NCI-H146 treated with DMSO at 0.1 percent for 48 hours (cell line): ENCODE measurements around the gene STRIP2.
"Not testable (repeated sequence)": the region's sequence is repeated elsewhere in the genome, so short reads cannot be mapped to it uniquely, and the experiment has no call there.

Source experiments
- DNase-seq: peaks from one replicate; lab custom pipeline; 2025; ENCODE audit not compliant: unreplicated experiment; lab: John Stamatoyannopoulos, UW

STRIP2 gene

DNA sequence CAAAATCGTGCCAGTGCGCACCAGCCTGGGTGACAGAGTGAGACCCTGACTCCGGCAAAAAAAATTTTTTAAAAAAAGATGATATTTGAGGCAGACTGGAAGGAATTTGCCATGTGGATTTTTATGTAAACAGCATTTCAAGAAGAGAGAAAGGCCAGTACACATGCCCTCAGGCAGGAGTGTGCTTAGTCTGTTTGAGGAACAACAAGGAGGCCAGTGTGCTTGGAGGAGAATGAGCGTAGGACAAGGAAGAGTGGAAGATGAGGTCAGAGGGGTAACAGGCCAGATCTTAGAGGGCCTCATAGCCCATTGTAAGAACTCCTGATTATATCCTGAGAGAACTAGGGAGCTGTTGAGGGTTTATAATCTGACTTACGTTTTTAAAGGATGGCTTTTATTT, 17.2 kb upstream of the STRIP2 start:
- DNase-seq, result no peak

- no peak for DNase-seq
These were observed 12.4 kb upstream of the STRIP2 start for GRCh38 chr7:129421717-129422250.

- DNase-seq, result no peak
These were observed 11.5 kb upstream of the STRIP2 start for GRCh38 chr7:129422727-129423126.

DNA sequence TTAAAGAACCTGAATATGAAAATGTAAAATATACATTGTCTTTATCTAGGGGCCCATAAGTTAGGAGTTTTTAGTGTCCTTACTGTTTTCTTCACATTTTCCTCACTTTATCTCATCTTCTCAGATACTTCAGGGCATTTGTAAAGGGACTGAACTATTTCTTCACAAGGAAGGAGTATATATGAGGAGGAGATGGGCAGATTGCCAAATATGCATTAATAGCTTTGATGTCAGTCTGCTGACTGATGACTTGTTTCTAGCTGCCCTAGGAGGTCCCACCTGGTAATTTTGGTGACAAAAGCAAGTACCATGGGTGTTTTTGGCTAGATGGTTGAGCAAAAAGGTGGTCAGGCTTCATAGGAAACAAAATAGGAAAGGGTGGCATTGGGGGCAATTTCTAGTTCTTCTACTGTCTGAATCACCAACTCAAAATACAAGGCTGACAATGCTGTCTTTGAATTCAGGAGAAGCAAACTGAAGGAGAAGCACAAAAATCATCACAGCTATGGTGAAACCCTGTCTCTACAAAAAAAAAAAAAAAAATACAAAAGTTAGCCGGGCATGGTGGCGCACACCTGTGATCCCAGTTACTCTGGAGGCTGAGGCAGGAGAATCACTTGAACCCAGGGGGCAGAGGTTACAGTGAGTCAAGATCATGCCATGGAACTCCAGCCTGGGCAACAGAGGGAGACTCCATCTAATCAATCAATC, 10.4 kb upstream of the STRIP2 start:
- no peak for DNase-seq

DNA sequence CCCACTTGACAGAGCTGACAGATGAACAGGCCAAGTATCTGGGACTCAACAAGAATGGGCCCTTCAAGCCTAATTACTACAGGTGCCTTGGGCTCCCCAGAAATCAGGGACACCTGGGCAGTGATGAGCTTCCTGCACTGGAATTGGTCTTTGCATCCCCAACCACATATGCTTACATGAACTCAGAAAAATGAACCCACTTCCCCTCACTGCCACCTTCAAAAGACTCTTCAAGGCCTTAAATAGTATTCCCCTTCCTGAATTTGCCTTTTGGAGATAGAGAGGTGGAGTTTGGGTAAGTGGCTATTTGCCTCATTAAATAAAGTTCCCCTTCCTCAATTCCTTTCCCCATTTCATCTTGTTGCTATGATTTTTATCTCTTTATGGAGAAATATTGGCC, 7.8 kb upstream of the STRIP2 start:
- DNase-seq, result no peak

- no peak for DNase-seq
These were observed 6.6 kb upstream of the STRIP2 start for GRCh38 chr7:129427526-129428045.

DNA sequence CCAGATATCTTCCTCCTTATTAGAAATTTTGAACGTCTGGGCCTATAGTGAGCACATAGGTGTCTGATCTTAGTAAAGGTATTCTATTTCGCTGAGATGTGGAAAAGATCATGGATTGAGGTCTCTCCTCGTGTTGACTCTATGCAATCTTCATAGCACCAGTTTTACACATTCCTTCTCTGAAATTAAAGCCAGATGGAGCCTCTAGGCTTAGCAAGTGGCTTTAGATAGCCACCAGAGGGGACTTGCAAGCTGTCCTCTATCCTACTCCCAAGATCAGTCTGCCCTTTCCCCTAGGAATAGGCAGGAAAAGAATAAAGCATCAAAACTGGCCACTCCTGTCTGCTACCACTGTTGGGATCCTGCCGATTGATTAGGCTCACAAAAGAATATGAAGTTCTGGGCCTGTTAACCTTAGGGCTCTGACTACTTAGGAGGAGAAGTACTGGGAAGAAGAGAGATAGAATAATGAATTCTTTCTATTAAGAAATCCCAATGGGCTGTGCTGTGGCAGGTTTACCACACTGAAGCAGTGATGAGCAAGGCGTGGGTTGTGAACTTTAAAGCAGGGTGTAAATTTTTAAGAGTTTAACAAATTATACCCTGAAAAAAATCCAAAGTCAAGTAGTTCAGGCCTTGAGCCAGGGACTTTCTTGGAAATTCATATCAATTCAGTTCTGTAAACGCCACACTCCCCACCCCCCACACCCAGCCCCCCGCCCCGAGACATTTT, 2.2 kb upstream of the STRIP2 start:
- no peak for DNase-seq

GRCh38 chr7:129434675-129435318, 565 bp downstream of the STRIP2 start:
- peak; percentile 9 for DNase-seq

GRCh38 chr7:129435414-129435829, 1.2 kb downstream of the STRIP2 start:
- DNase-seq, result no peak

- DNase-seq, result no peak
These were observed 2.2 kb downstream of the STRIP2 start for GRCh38 chr7:129436335-129436923.

- no peak for DNase-seq
These were observed 3.0 kb downstream of the STRIP2 start for GRCh38 chr7:129437190-129437589.

GRCh38 chr7:129438281-129438838, 4.1 kb downstream of the STRIP2 start:
- DNase-seq, result no peak

DNA sequence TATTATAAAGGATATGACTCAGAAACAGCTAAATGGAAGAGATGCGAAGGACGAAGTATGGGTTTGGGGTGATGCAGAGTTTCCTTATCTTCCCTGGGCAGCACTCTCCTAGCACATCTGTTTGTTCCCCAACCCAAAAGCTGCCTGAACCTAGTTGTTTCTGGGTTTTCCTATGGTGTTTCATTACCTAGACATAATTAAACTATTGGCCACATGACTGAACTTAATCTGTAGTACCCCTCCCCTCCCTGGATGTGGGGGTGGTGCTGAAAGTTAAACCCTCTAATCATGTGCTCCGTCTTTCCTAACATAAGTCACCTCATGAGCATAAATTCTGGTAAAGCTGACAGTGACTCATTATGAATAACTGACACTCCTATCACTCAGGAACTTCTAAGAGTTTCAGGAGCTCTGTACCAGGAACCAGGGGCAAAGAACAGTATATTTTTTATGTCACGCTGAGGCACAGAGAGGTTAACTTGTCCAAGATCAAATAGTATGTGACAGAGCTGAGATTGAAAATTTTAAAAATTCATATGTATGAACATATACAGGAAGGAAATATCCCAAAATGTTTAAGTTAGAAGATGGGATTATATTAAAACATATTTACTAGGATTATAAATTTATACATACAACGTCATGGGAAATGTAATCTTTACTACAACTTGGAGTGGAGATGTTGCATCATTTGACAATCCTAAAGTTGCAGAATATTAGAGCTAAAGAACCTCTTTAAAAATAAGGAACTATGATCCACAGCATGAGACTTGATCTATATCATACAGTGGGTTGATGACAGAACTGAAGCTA, 4.8 kb downstream of the STRIP2 start:
- no peak for DNase-seq

DNA sequence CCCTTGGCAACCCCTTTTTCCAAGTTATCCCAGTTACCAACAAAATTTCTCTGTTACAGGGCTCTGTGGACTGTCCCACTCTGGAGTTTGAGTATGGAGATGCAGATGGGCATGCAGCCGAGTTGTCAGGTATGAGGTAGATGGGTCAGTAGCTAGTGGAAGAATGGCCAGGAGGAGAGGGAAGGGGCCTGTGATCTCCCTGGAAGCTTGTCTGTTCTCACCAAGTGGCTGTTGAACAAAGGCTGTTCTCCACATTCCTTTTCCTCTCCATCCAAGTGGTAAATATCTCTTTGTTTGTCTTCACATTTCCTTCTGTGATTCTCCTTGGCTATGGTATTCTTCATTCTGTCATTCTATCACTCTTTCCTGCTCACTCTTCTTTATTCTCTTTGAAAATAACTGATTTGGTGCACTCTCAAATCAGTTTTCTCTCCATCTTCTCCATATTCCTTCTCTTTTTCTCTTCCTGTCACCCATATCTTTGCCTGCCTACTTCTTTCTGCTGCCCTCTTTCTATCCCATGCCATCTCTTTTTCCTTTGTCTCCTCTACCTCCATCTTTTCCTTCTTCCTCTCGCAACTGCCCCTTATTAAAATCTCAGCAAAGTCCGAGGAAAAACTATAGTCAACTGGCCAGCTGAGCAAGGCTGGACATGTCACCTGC, 5.9 kb downstream of the STRIP2 start:
- no peak for DNase-seq

DNA sequence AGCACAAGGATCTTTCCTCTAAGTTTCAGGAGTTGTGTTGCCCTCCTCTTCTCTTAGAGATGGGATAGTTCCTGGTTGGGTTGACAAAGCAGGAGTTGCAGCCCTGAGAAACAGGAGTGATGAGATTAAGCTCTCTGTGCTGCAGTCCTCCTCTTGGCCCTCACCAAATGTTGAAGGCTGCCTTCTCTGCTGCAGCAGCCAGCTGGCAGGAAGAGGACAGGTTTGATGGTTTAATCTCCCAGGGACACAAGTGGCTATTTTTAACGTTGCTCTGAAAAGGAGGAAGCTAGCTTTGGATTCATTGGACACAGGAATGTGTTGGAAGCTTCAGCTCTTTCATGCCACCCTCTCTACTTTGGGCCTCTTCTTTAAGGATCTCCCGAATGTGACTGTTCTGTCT, 9.4 kb downstream of the STRIP2 start:
- DNase-seq, result no peak

DNA sequence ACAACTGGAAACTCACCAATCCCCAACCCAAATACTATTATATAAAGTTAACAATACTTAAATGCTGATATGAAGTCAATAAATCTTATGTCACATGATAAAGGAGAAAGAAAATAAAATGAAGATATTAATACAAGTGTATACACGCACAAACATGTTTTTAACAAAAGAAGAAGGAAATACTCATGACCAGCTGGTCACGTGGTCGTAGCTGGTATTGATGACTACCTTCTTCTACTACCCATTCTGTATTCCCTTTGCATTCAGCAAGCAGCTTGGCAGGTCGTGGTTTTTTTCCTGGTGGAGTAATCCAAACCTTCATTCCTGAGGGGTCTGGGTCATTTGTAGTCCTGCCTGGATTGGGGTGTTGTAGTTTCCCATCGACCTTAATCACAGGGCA, 10.5 kb downstream of the STRIP2 start:
- DNase-seq, result not testable (repeated sequence)

DNA sequence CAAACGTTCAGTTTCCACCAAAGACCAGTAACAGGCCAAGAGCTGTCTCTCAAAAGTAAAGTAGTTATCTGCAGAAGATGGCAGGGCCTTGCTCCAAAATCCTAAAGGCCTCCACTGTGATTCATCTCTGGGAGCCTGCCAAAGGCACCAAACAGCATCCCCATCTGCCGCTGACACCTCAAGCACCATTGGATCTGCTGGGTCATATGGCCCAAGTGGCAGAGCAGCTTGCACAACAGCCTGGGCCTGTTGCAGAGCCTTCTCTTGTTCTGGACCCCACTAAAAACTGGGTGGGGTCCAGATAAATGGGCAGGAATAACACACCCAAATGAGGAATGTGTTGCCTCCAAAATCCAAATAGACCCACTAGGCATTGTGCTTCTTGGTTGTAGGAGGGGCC, 12.7 kb downstream of the STRIP2 start:
- DNase-seq, result not testable (repeated sequence)

- DNase-seq, result not testable (repeated sequence)
These were observed 13.2 kb downstream of the STRIP2 start for GRCh38 chr7:129447445-129447844.

DNA sequence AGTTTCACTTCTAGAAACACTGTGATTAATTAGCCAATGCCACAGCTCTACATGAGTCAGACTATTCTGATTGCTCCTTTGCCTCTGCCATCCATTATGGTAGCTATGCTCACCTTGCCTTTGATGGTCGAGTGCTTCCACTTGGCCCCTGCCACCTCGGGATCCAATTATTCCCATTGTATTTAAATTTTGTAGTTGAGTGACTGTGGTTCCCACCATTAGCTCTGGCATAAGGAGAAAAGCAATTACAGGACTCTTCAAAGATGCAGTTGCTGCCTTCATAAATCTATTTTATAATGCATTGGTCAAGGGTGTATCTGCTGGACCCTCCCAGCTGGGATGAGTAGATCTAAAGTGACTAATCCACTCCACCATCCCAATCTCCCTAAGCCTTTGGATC, 14.4 kb downstream of the STRIP2 start:
- not testable (repeated sequence) for DNase-seq

DNA sequence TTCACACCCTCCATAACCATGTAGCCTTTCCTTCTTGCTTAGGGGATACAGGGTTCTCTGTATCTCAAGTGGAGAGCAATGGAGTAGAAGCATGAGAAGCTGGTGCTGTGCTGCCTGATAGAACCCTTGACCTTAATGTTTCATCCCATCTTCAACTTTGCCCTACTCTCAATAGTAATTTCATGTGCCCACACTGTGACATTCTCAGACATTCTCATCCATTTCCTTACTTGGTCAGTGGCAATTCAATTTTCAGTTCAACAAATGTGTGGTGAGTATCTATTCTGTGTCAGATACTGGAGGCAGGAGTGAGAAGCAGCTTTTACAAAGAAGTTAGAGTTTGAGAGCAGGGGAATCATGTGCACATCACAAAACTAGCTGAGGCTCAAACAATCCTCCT, 16.1 kb downstream of the STRIP2 start:
- no peak for DNase-seq
